ENCODE measurements around the gene SORCS1. TPM values are rescaled to one million over a fixed set of nuclear protein-coding genes. Genes with fewer than 3 reads are reported as not detected.

The SORCS1 gene
- total RNA-seq, 1 donor from 2014 or later, result 3.1 TPM

DNA sequence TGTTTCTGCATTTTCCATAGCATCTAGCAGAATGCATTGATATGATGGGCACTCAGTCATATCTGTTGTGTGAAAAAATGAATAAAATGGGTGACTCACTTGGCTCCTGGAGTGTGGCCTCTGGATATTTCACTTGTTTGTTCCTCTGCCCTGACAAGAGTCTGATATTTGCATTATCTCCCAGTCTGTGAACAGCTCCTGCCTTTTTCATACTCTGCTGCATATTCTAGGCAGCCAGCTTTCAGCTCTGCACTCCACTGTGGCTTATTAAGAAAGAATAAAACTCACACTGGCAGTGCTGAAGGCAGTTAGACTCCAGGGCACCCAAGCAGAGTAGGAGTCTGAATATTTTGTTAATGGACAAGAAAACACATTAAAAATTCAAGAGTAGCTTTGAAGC, 623.9 kb downstream of the SORCS1 start:
- DNase-seq (ENCODE audit: low spot score), result no peak

DNA sequence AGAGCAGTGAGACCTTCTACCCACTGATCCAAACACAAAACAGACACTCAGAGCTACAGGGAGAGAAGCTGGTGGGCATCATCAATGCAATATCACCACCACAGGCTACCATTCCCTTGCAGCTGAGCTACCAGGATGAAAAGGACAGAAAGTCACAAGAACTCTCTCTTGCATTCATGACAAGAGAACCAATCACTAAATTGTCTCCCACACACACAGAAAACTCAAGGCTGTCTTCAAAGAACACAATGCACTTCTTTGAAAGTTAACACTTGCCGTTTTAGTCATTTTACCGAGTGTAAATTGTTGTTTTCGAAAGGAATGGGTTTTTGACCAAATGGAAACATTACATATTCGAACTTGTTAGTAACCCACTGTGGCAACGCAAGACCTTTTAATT, 626.6 kb downstream of the SORCS1 start:
- no peak for DNase-seq (ENCODE audit: low spot score)

DNA sequence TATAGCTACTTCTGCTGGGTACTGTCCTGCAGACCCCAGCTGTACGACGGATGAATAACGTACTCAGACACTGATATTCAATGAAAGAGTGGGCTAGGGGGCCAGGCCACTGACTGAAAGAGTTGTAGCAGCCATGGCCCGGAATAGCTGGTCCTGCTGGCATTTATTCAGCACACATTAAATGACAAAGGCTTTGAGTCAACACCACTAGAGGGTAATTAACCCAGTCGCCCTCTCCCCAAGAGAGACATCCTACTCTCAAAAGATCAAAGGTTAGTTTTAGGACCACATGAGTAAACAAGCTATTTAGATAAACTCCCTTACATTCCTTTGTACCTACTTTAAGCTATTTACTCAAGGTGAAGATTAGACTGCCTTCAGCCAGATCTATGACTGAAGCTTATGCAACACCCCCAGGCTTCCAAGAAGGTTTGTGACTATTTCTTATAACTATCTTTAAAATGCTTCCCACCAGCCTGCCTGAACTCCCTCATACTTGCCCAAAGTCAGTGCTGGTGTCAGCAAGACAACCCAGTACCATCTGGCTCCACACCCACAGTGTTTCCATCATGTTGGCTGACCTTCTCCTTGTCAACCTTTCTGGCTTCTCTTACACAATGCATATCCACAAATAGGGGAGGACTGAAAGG, 629.1 kb downstream of the SORCS1 start:
- DNase-seq (ENCODE audit: low spot score), result no peak

DNA sequence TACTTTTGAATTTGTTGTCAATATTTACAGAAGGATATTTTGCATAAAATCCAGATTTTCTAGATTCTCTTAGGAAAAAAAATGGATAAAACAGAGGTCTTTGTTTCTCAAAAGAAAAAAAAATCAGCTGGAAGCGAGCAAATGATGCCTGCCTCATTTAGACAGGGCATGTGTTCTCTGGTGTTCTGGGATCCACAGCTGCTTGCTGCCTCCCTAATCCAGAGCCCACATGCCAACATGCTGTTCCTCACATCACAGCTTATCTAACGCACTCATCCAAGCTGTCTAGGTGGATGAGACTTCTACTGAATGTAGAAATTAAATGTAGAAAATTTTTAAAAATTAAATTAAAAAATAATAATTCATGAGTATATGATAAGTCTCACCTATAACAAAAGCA, 630.1 kb downstream of the SORCS1 start:
- no peak for DNase-seq (ENCODE audit: low spot score)

DNA sequence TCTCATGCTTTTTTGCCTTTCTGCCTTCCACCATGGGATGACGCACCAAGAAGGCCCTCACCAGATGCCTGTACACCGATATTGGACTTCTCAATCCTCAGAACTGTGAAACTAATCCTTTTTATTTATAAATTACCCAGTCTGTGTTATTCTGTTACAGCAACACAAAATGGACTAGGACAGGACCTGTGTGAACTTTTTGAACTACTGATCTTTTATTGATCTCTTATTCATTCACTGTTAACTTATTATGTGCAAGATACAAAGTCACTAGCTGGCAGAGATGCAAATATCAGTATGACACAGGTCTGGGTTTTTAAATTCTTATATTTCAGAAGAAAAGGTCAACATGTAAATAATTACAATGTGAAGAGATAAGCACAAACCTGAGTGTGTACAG, 635.8 kb downstream of the SORCS1 start:
- no peak for DNase-seq (ENCODE audit: low spot score)

DNA sequence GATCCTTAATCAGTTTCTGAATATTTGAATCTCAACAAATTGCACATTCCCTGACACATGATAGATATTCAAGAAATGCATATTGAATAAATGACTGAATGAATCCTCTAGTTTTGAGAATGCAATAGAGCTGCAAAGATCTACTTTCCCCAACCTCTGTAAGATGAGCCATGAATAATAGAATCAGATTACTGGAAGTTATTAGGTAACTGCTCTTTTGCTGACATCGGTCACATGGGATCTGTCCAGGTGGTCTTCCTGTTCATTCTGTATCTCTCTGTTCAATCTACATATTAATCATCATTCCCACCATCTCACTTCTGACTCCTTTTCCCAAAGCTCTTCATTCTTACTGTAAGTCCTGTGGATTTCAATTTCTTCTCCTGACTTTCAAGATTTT, 638.7 kb downstream of the SORCS1 start:
- no peak for DNase-seq (ENCODE audit: low spot score)
